HG02763 (cell line): ENCODE results near the gene DGKZ.

ENCODE experiments used
- ATAC-seq: cut with Tn5 transposase; IDR thresholded peaks from one replicate; pipeline ENCODE4 v1.9.1; 2021; ENCODE audit warnings: mild to moderate bottlenecking, moderate library complexity; ENCODE audit not compliant: unreplicated experiment

The DGKZ gene

GRCh38 chr11:46345131-46345597 lies 2.1 kb upstream of the DGKZ start:
- no peak for ATAC-seq

GRCh38 chr11:46345881-46346484 lies 1.3 kb upstream of the DGKZ start:
- no peak for ATAC-seq

GRCh38 chr11:46347637-46348311 lies 511 bp downstream of the DGKZ start:
- ATAC-seq, result no peak

GRCh38 chr11:46348566-46349401 lies 1.5 kb downstream of the DGKZ start:
- peak; percentile 23 for ATAC-seq

- no peak for ATAC-seq
Observed at GRCh38 chr11:46350695-46351094, 3.4 kb downstream of the DGKZ start.

GRCh38 chr11:46351148-46351547 lies 3.9 kb downstream of the DGKZ start:
- no peak for ATAC-seq

GRCh38 chr11:46351606-46352005 lies 4.3 kb downstream of the DGKZ start:
- no peak for ATAC-seq

GRCh38 chr11:46352063-46352841 lies 5.0 kb downstream of the DGKZ start:
- no peak for ATAC-seq

GRCh38 chr11:46353698-46354097 lies 6.4 kb downstream of the DGKZ start:
- ATAC-seq, result no peak

GRCh38 chr11:46356924-46357482 lies 9.7 kb downstream of the DGKZ start:
- no peak for ATAC-seq

- no peak for ATAC-seq
Observed at GRCh38 chr11:46357483-46357936, 10.2 kb downstream of the DGKZ start.

GRCh38 chr11:46359953-46360352 lies 12.7 kb downstream of the DGKZ start:
- ATAC-seq, result no peak

- no peak for ATAC-seq
Observed at GRCh38 chr11:46360878-46361277, 13.6 kb downstream of the DGKZ start.

GRCh38 chr11:46361283-46362155 lies 14.3 kb downstream of the DGKZ start:
- peak; percentile 85 for ATAC-seq

GRCh38 chr11:46362156-46363030 lies 15.1 kb downstream of the DGKZ start:
- no peak for ATAC-seq

GRCh38 chr11:46363031-46363407 lies 15.8 kb downstream of the DGKZ start:
- no peak for ATAC-seq

GRCh38 chr11:46363455-46364005 lies 16.3 kb downstream of the DGKZ start:
- no peak for ATAC-seq

GRCh38 chr11:46364056-46364455 lies 16.8 kb downstream of the DGKZ start:
- no peak for ATAC-seq
